Activated CD8-positive, alpha-beta T cell treated with anti-CD3 and anti-CD28 coated beads for 36 hours (primary cell): ENCODE data around the gene CYTH2. TPM values are rescaled to one million over a fixed set of nuclear protein-coding genes. Genes with fewer than 3 reads are reported as not detected.
"Not testable (repeated sequence)": the region's sequence is repeated elsewhere in the genome, so short reads cannot be mapped to it uniquely, and the experiment has no call there.

ENCODE experiments used
- ATAC-seq: fragments of 200-7000 bp; cut with Tn5 transposase; one replicate; pipeline ENCODE4 v1.10.0; 2021; ENCODE audit warnings: mild to moderate bottlenecking, moderate library complexity
- CTCF ChIA-PET: fragments of 350-600 bp; sonication (Branson Sonifier 250); formaldehyde crosslinking; loops from one replicate; lab custom pipeline; 2021; ENCODE audit warnings: antibody characterized with exemption; lab: Charles Lee
- POLR2A ChIA-PET: fragments of 350-600 bp; sonication (Branson Sonifier 250); formaldehyde crosslinking; loops from one replicate; lab custom pipeline; 2021; ENCODE audit warnings: antibody characterized with exemption; lab: Charles Lee
- DNase-seq: peaks from one replicate; pipeline ENCODE4 v3.0.0-alpha.2; 2020
- H3K27ac Mint-ChIP-seq: one replicate; pipeline ENCODE4 v1.8.0; 2021; ENCODE audit warnings: mild to moderate bottlenecking, mixed read lengths
- H3K27me3 Mint-ChIP-seq: one replicate; pipeline ENCODE4 v1.8.0; 2021; ENCODE audit warnings: mixed read lengths
- H3K36me3 Mint-ChIP-seq: one replicate; pipeline ENCODE4 v1.8.0; 2021; ENCODE audit warnings: low read depth, mixed read lengths
- H3K4me1 Mint-ChIP-seq: one replicate; pipeline ENCODE4 v1.8.0; 2021; ENCODE audit warnings: low read depth, mixed read lengths
- H3K4me3 Mint-ChIP-seq: one replicate; pipeline ENCODE4 v1.8.0; 2021; ENCODE audit warnings: mild to moderate bottlenecking, moderate library complexity, mixed read lengths
- H3K9me3 Mint-ChIP-seq: one replicate; pipeline ENCODE4 v1.8.0; 2021; ENCODE audit warnings: mixed read lengths
- CTCF ChIP-seq: fragments of 200-600 bp; IDR thresholded peaks from one replicate; pipeline ENCODE4 v1.8.0; 2022; ENCODE audit warnings: antibody characterized with exemption, mild to moderate bottlenecking
- intact Hi-C: fragments of 100-400 bp; cut with micrococcal nuclease; formaldehyde crosslinking; loops from one replicate; pipeline ENCODE4 v1.10.0; 2022
- total RNA-seq, 2 experiments: library from RNA; stranded (reverse); gene quantifications; one replicate each; pipeline ENCODE4 v1.2.3, GENCODE V29; 2021

The CYTH2 gene
- total RNA-seq, 2 experiments from 2014 or later: 23.8 to 24.5 TPM

- intact Hi-C loops: no loop called here
- DNase-seq (no peak), ATAC-seq (no peak)
- H3K36me3 Mint-ChIP-seq: peaks cover 2% of the 10 kb centered on the region
- no peak overlapping the region for H3K4me3 Mint-ChIP-seq
- H3K27me3 Mint-ChIP-seq: no peaks in the 10 kb centered on the region
- CTCF ChIA-PET: no interaction called here
- H3K27ac Mint-ChIP-seq: no peak overlapping the region
- no peak for TF ChIP-seq CTCF
- POLR2A ChIA-PET: interaction anchor here (0.6 kb wide), 1 partner anchor 224 kb away, joined by 3 read pairs; no protein-coding TSS in a partner anchor
- peaks cover 21% of the 10 kb centered on the region for H3K4me1 Mint-ChIP-seq
- H3K9me3 Mint-ChIP-seq: no peaks in the 10 kb centered on the region
These were observed 15.2 kb downstream of the CYTH2 start for GRCh38 chr19:48484247-48484893.

DNA sequence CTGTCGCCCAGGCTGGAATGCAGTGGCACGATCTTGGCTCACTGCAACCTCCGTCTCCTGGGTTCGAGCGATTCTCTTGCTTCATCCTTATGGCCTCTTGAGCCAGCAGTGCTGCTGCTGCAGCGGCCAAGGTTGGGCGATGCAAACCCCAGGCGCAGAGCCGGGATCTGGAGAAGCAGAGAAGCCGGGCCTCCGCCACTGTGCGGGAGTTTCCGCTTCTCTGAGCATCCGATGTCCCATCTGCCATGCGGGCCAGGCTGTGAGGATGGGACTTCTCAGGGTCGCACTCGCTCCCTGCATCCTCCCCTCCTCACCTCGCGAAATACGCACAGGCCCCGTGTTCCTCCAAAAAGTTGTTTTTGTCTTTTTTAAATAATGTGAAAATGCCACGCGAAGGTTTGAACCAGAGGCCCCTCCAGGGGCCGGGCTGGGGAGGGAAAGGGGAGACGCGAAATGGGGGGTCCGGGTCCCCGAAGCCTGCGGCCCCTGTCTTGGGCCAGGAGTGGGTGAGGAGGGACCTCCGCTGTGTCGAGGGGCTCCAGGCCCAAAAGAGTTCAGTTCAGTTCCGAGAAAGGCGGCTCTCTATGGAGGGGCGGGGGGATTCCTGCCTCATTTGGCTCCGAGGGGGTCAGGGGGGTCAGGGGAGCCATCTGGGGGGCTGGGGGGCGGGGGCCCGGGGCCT is 15.9 kb downstream of the CYTH2 start:
- Mint-ChIP-seq H3K9me3 (no peaks in the 10 kb centered on the region), H3K27me3 (peaks cover under 1% of the 10 kb centered on the region), H3K27ac (no peak overlapping the region), H3K4me3 (no peak overlapping the region), H3K4me1 (peaks cover 15% of the 10 kb centered on the region), H3K36me3 (no peaks in the 10 kb centered on the region)
- POLR2A ChIA-PET: no interaction called here
- TF ChIP-seq CTCF: no peak
- CTCF ChIA-PET: no interaction called here
- DNase-seq: no peak
- no peak for ATAC-seq
- intact Hi-C loops: no loop called here

DNA sequence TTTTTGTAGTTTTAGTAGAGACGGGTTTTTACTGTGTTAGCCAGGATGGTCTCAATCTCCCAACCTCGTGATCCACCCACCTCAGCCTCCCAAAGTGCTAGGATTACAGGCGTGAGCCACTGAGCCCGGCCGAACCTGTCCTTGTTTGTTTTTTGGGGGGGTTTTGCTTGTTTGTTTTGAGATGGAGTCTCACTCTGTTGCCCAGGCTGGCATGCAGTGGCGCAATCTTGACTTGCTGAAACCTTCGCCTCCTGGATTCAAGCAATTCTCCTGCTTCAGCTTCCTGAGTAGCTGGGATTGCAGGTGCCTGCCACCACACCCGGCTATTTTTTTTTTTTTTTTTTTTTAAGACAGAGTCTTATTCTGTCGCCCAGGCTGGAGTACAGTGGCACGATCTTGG is 17.5 kb downstream of the CYTH2 start:
- H3K9me3 Mint-ChIP-seq, H3K36me3 Mint-ChIP-seq, H3K4me3 Mint-ChIP-seq, DNase-seq, intact Hi-C loops, H3K27me3 Mint-ChIP-seq, ATAC-seq, H3K27ac Mint-ChIP-seq: not testable (repeated sequence)
- ChIA-PET CTCF (interaction anchor here (1.7 kb wide), 1 partner anchor 97 kb away, joined by 13 read pairs; no protein-coding TSS in a partner anchor), POLR2A (interaction anchor here (0.9 kb wide), 1 partner anchor 41 kb away, joined by 5 read pairs; the partner anchor contains the start of gene GRWD1)
- peaks cover 15% of the 10 kb centered on the region for H3K4me1 Mint-ChIP-seq

DNA sequence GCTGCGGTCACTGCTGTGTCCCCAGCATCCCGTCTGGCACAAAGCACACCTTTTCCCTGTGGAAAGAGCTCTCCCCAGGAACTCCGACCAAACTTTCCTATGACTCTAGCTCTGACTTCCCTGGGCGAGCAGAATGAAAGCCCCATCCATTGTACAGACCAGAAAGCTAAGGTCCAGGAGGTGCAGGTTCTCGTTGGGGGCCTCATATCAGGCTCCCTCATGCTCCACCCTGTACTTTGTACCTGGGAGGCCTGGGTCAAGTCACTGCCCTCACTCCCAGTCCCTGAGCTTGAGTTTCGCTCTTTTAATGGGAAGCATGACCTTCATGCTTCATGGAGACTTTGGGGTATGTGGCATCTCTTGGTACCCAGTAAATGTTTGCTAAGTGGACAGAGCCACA is 18.4 kb downstream of the CYTH2 start:
- Mint-ChIP-seq H3K36me3 (no peaks in the 10 kb centered on the region), H3K4me1 (peaks cover 17% of the 10 kb centered on the region), H3K27me3 (peaks cover 10% of the 10 kb centered on the region), H3K9me3 (no peaks in the 10 kb centered on the region), H3K4me3 (no peak overlapping the region), H3K27ac (no peak overlapping the region)
- ATAC-seq (no peak), DNase-seq (no peak)
- POLR2A ChIA-PET: interaction anchor here (0.6 to 1.0 kb wide), 4 partner anchors 16 to 130 kb away, joined by 3 to 5 read pairs (median 3); partner anchors contain the start of genes GRWD1, SYNGR4 and TMEM143
- TF ChIP-seq CTCF: no peak
- intact Hi-C loops: no loop called here
- CTCF ChIA-PET: interaction anchor here (1.5 to 4.1 kb wide), 4 partner anchors 7 to 96 kb away, joined by 5 to 47 read pairs (median 25); no protein-coding TSS in a partner anchor

DNA sequence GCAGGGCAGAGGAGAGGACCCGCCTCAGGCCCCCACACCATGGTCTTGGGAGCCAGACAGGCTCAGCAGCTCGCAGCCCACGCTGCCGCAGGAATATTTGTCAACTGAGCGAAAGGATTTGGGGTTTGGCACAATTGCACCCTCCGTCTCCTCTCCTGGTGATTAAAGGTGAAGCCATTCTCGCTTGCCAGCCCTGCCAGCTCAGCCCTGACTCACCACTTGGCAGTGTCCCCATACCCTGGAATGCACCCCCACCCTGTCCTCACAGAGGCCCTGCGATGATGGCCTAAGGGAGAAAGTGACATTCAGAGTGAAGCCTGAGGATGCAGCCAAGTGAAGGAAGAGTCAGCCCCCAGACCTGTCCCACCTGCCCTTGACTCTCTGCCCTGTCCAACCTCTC is 18.8 kb downstream of the CYTH2 start:
- ATAC-seq (no peak), DNase-seq (no peak)
- intact Hi-C loops: no loop called here
- Mint-ChIP-seq H3K9me3 (no peaks in the 10 kb centered on the region), H3K4me1 (peaks cover 21% of the 10 kb centered on the region), H3K27me3 (peaks cover 11% of the 10 kb centered on the region), H3K36me3 (no peaks in the 10 kb centered on the region), H3K4me3 (no peak overlapping the region), H3K27ac (no peak overlapping the region)
- no peak for TF ChIP-seq CTCF
- ChIA-PET CTCF (interaction anchor here (1.5 to 4.1 kb wide), 4 partner anchors 7 to 96 kb away, joined by 5 to 47 read pairs (median 25); no protein-coding TSS in a partner anchor), POLR2A (interaction anchor here (0.6 to 1.0 kb wide), 3 partner anchors 16 to 129 kb away, joined by 3 read pairs; partner anchors contain the start of genes SYNGR4 and TMEM143)

DNA sequence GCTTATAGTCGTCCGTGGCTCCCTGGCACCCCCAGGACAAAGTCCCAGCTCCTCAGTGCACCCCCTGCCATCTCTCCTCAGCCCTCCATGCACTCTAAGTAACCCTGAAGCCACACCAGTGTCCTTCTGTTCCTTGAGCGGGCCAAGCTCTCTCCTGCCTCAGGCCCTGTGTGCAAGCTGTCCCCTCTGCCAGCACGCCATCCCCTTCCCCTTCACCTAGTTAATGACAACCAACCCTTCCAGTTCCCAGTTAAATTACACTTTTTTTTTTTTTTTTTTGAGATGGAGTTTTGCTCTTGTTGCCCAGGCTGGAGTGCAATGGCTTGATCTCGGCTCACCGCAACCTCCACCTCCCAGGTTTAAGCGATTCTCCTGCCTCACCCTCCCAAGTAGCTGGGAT is 19.3 kb downstream of the CYTH2 start:
- H3K36me3 Mint-ChIP-seq, intact Hi-C loops, POLR2A ChIA-PET, H3K27ac Mint-ChIP-seq, DNase-seq, ATAC-seq, H3K9me3 Mint-ChIP-seq, H3K4me3 Mint-ChIP-seq: not testable (repeated sequence)
- CTCF ChIA-PET: interaction anchor here (1.2 to 4.1 kb wide), 10 partner anchors 8 to 170 kb away, joined by 3 to 60 read pairs (median 12); no protein-coding TSS in a partner anchor
- peaks cover 11% of the 10 kb centered on the region for H3K27me3 Mint-ChIP-seq
- peaks cover 22% of the 10 kb centered on the region for H3K4me1 Mint-ChIP-seq
